ENCODE results near the gene CECR2.
"Not testable (repeated sequence)": the region's sequence is repeated elsewhere in the genome, so short reads cannot be mapped to it uniquely, and the experiment has no call there.

Gene CECR2

DNA sequence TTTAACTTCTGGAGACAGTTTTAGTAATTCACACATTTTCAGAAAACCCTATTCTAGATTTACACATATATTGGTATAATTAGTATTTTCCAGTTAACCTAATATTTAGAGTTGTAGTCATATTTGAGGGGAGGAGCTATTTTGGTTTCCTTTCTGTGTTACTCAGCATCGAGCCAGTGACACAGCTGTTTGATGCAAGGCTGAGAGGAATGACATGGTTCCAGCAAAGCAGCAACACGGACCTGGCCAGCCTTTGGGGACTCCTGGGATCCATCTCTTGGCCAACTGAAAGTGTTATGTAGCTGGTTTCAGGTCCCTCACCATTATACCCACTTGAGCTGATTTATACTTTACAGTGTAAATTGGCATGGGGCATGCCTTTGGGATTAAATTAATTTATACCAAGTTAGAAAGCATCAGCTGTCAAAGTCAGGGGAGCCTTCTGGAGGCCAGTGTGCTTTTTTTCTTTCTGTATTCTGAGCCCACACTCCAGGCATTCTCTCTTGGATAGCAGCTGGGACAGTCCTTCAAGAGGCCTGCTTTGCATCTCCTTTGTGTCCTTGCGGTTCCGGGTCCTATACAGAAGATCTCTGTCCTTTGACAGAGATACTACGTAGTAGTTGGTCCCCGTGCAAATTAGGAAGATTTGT, 102.8 kb downstream of the CECR2 start:
- no peak for DNase-seq

DNA sequence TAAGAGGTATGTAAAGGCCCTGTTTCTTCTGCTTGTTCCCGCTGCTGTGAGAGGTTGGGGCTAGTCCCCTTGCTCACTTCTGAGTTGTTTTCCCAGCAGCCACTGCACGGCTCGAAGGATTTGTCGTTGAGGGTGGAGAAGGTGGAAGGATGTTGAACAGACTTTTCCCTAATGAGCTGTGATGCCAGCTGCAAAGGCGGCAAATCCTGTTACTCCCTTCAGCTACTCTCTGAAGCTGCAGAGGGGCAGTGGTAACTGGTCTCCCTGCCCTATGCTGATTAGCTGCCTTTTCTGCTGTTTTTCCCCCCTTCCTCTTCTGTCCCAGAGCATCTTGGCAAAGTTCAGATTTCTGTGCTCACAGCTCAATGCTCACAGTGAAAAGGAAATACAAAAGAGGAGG, 103.7 kb downstream of the CECR2 start:
- no peak for DNase-seq

DNA sequence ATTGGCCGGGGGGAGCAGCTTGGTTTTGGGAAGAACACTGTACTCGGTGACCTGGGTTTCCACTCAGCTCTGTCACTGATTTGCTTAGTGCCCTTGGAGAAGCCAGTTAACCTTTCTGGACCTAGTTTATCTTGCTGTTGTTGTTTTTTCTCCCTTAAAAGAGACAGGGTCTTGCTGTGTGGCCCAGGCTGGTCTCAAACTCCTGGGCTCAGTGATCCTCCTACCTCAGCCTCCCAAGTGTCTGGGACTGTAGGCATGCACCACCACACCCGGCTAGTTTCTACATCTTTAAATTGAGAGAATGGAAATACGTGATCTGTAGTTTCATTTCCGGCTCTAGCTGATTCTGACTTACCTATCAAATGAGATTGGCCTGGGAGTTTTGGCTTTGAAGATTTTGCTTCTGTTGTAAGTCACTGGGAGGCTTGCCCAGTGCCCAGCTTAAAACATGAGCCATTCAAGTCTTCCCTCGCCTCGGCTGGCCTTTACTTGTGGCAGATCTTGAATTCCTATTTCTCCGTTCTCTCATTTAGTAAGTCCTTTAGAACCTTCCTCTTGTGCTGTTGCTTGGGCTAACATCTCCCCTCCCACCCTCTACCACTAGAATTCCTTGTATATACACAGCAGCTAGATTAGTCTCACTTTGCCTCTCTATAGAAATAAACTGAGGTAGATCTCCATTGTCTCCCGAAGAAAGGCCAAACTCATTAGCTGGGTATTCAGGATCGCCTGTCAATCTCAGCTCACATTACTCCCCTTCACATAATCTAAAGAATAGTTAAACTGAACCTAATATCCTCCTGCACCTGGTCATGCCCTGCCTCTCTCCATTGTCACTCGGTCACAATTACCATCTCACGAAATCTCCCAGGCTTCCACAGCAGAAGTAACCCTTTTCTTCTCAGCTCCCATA, 106.3 kb downstream of the CECR2 start:
- DNase-seq = no peak

DNA sequence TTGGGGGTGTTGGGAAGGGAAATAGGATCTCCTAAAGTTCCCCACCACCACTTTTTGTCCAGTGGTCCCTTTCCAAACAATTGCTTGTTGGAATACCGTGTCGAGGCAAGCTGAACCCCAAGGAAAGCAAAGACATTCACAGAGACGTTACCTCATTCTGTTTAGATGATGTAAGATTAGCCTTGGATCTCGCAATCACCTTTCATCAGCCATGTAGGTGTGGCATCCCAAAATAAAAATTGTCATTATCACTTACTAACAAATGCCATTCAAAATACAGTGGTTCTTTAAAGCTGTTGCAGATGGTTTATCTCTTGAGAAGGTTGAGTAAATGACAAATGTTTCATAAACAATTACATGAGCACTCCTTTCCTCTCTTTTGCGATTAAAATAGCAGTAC, 107.6 kb downstream of the CECR2 start:
- DNase-seq = no peak

DNA sequence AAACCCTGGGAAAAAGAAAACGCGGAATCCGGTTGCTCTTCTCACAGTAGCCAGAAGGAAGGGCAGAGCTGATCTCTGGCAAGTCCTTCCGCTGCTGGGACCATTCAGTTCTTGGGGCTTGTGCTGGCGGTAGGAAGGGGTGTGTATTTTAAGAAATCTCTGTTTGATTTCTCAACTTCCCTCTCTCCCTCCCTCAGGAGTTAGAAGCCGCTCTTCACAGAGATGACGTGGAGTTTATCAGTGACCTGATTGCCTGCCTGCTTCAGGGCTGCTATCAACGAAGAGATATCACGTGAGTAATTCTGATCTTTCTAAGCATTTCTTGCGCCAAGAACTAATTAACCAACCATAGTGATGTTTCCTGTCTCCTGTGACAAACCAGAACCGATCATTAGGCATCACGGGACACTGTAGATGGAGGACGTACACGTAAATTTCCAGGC, 108.2 kb downstream of the CECR2 start:
- DNase-seq = no peak

DNA sequence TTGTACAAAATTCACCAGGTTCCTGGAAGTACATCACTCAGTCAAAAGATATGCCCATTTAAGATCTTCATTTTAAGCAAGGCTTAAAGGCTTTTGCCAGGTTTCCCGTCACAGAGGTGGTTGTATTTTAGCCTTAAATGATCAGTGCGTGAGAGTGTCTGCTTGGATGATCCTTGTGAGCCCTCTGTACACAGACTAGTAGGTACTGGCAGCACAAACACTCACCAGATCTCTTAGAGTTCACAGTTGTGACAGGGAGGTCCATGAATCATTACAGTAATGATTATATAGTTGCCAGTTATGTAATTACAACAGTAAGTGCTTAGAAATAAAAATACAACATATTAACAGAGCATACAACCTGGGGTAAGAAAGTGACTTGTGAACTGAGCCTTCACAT, 109.9 kb downstream of the CECR2 start:
- no peak for DNase-seq

DNA sequence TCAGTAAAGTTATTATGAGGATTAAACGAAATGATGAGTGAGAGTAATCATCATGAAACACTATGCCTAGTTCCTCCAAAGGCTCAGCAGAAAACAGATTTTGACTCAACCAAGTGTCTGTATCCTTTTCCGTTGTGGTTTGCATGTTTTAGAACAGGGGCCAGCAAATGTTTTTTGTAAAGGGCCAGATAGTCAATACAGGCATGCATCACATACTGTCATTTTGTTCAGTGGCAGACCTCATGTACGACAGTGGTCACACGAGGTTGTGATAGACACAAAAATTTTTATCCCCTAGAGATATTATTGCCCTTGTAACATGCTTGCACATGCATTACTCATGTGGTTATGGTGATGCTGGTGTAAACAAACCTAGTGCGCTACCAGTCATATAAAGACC, 112.2 kb downstream of the CECR2 start:
- DNase-seq = peak in 1 of 5 experiments; percentile 35

DNA sequence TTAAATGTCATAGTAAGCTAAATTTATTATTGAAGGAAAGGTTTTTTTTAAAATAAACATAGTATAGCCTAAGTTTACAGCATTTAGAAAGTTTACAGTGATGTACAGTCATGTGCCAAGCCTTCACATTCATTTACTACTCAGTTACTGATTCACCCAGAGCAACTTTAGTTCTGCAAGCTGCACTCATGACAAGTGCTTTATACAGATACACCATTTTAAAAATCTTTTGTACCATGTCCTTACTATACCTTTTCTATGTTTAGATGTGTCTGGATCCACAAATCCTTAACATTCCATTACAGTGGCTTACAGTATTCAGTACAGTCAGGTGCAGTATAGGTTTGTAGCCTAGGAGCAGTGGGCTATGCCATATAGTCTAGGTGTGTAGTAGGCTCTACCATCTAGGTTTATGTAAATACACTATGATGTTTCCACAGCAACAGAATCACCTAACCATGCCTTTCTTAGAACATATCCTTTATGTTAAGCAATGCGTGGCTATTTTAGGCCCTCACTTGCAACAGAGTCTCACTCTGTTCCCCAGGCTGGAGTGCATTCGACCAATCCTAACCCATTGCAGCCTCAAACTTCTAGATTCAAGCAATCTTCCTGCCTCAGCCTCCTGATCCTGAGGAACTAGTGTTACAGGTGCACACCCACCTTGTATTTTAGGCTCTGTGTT, 114.6 kb downstream of the CECR2 start:
- no peak for DNase-seq

DNA sequence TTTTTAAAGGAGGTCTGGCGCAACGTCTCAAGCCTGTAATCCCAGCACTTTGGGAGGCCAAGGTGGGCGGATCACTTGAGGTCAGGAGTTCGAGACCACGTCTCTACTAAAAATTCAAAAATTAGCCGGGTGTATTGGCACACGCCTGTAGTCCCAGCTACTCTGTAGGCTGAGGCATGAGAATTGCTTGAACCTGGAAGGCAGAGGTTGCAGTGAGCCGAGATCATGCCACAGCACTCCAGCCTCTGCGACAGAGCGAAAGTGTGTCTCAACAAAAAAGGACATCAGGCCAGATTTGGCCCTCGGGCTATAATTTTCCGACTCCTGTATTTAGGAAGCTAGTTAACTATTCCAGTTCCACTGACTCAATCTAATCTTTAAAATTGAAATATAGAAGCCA, 115.3 kb downstream of the CECR2 start:
- no peak for DNase-seq

DNA sequence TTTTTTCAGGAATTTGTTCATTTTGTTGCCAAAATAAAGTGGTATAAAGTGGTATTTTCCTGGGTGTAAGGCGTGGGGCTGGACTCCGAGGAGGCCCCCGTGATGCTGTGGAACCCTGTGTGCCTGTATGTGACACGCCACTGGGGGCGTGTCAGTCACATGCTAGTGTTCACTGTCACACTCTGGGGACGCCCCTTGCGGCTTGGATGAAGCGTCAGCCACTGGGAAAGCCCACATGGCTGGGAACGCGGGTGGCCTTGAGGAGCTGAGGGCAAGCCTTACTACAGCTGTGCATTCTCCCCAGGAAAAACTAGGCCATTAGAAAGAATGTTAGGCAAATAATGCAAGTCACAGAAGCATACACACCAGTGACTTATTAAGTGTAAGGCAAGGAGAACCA, 117.1 kb downstream of the CECR2 start:
- DNase-seq = no peak

DNA sequence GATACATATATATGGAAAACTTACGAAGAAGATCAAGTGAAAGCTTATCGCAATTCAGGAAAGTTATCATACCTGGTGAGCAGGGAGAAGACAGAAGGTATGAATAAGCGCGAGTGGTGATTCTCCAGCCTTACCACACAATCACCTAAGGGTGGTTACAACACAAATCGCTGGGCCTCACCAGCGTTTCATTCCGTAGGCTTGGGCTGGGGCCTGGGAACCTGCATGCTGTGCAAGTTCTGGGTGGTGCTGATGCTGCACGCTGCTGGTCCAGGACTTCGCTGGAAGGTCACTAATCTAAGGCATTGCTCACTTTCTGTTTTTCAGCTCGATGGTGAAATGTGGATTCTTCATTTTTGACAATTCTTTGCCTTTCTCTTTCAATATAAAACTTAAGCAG, 117.5 kb downstream of the CECR2 start:
- DNase-seq = no peak

DNA sequence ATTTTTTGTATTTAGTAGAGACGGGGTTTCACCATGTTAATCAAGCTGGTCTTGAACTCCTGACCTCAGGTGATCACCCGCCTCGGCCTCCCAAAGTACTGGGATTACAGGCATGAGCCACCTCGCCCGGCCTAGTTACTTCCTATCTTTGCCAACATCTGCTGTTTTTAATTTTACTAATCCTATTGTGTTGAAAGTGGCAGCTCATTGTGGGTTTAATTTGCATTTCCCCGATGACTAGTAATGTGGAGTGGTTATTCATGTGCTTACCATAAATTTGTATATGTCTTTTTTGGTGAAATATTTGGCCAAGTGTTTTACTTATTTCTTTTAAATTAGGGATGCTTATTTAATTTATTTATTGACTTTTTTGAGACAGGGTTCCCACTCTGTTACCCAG, 119.8 kb downstream of the CECR2 start:
- DNase-seq = no peak

DNA sequence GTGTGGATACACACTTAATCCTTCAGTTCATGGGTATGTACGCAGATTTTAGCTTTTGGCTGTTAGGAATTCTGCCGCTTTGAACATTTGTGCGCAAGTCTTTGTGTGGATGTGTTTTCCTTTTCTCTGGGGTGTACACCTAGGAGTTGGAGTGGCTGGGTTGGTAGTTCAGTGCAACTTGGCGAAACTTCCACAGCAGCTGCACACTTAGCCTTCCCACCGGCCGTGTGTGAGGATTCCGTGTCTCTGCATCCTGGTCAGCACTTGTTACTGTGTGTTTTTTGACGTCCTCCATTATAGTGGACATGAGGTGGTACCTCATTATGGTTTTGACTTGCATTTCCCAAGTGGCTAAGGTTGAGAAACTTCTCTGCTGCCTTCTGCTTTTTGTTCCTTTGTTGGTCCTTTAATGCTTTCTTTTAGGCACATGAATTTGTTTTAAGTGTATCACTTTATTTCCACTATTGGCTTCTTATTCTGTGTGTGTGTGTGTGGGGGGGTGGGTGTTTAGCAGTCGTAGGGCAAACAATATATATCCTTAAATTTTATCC, 121.9 kb downstream of the CECR2 start:
- DNase-seq = no peak

DNA sequence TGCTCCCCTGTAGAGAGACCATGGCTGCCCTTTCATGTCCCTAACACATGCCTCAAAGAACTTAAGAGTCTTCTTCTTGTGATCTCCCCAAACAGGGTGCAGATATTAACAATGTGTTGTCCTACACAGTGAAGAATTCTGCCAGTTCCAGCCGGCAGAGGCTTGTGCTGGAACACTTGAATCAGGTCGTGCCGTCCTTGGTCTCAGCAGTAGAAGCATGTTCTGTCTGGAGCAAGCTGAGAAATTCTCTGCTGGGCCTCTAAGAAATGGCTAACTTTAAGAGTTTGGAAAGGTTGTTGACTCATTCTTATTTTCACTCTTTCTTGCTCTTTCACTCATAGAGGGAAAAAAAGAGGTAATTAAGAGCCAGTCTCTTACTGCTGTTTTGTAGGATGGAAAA, 123.0 kb downstream of the CECR2 start:
- DNase-seq = no peak

DNA sequence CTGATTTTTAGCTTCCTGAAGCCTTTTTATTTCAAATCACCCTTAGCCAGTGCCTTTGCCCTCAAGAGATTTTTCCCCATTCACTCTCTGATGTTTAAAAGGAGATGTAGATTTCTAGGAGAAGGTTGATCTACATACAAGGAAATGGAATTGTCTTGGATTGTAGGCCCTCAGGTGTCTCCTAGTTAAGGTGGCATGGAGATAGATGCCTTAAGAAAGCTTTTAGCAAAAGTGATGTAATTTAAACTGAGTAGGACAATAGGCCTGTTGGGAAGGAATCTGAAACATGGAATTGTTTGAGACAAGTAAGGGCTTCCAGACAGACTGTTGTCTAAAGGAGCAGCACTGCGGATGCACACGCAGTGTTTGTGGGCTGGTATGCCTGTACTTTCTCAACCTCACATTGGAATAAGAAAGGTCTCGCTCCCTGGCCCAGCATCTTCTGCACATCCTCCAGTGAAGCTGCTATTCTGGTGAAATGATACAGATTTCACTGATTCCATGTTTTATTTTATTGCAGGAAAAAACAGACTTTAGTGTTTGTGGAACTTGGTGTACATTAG, 124.2 kb downstream of the CECR2 start:
- DNase-seq = no peak

DNA sequence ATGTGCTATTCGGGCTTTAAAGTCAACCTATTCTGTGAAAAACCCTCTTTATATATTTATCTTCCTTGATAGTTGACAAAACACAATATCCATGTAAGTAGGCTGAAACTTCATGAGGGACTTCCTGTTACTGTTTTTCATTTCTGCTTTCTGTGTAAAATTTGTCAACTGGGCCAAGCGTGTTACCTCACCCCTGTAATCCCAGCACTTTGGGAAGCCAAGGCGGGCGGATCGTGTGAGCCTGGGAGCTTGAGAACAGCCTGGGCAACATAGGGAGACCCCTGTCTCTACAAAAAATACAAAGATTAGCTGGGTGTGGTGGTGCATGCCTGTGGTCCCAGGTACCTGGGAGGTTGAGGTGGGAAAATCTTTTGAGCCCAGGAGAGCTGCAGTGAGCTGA, 127.6 kb downstream of the CECR2 start:
- no peak for DNase-seq

DNA sequence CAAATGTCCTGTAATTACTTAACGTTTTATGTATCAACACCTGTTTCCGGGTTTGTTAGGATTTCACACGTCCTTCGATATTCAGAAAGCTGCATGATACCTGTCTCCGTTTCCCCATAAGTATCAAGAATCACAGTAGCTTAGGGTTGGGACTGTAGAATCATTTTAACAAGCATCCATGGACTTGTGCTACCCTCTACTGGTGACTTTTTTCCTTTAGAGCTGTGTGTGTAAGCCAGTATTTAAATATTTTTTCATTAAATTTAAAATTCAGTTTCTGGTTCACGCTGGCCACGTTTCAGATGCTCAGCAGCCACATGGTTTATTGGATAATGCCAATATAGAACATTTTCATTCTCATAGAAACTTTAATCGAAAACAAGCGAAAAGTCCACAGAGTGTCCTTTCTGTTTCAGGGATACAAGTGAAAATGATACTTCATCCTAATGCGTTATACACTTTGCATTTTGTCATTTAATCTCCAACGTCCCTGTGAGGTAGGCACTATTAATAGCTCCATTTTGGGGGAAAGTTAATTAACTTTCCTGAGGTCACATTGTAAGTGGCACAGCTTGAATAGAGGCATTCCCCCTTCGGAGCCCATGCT, 132.5 kb downstream of the CECR2 start:
- DNase-seq = peak in 2 of 5 experiments; percentile 24 to 67

DNA sequence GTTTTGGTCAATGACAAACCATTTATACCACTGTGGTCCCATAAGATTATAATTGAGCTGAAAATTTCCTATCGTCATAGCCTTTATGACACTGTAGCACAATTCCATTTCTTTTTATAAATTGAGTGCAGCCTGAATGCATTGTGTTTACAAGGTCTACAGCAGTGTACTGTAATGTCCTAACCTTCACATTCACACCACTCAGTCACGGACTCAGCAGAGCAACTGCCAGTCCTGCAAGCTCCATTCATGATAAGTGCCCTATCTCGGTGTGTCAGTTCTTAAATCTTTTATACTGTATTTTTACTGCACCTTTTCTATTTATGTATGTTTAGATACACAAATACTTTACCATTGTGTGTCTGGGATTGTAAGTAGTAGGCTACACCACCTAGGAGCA, 138.8 kb downstream of the CECR2 start:
- DNase-seq = no peak

DNA sequence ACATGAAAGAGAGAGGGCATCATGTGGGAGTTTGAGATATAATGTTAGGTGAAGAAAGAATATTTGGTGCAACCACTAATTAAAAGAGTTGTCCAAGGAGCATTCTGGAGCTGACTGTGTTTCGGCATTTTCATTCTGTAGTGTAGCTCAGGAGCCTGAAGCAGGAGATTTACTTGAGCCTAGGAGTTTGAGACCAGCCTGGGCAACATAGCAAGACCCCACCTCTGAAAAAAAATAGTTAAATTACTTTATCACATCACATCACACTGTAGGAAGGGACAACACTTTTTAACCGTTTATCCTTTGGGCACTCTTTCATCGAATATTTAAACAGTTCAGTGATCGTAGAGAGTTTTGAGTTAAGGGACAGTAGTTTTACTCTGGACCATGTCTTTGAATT, 143.7 kb downstream of the CECR2 start:
- no peak for DNase-seq

DNA sequence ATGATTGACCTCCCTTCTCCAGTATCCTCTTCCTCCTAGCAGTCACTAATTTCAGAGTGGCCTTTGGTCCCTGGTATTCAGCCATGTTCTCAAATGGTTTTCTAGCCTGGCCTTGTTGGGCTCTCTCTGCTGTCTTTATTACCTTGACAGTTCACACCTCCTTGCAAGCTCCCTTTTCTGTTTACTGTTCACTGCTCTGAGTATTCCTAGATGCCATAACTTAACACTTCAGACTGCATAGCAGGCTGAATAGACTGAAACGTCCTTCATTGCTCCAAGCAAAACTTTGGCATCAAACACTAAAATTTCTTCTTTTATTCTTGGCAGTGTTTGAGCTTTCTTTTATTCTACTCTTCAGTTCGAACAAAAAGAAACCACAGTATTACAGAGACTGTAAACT, 144.4 kb downstream of the CECR2 start:
- no peak for DNase-seq

DNA sequence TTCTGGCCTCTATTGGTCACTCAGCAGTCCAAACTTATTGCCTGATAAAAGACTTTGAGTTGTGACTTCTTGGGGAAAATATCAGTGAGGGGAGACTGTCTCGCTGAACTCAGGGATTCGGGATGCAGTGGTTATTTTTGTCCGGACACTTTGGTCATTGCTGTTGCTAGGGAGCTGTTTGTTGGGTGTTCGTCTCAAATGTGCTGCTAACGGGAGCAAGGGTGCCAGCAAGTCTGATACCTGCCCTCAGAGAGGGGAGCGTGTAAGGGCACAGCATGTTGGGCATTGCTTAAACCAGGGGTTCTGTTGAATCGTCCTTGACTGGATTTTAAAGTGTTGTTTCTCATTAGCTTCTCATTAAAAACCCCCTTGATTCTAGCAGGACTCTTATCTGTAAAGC, 144.8 kb downstream of the CECR2 start:
- DNase-seq = no peak

DNA sequence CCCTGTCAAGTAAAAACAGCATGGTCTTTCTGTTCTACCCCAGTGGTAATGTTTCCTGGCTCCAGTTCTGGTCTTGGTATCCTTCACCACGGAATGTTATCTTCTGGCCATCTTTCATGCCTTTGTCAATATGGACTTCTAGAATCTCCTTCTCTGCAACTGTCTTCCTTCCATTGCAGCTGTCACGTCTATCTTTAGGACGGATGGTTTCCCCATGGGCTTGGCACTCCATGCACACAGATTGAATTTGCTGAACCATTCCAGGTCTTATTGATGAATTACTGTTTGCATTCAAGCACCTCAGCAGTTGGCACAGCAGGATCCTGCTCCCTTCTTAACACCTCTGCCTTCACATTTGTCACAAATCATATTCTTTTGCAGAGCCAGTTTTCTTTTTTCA, 149.1 kb downstream of the CECR2 start:
- no peak for DNase-seq

DNA sequence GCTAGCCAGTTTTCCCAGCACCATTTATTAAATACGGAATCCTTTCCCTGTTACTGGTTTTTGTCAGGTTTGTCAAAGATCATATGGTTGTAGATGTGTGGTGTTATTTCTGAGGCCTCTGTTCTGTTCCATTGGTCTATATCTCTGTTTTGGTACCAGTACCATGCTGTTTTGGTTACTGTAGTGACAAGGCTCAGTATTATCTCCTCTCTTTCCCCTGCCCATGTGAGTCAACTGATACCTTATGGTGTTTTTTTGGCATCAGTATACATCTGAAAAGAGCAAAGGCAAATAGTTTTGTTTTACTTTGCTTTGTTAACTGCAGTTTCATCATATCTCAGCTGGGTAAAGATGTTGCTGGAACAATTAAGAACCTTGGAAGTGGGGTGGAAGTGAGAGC, 152.7 kb downstream of the CECR2 start:
- not testable (repeated sequence) for DNase-seq

Measured in T-helper 2 cell (primary cell).